T47D (cell line): ENCODE data around the gene CIDEB.
A peak's percentile ranks its signal among the peaks of the same experiment; 100 is the strongest.

Source experiments
- DNase-seq, 2 experiments: peaks; one replicate each; pipeline versions ENCODE4 v3.0.0 to v3.0.0-alpha.2; 2011 to 2012; ENCODE audit warnings: low read depth in 1 of 2, low spot score in 1 of 2
- JUND ChIP-seq: IDR thresholded peaks from 2 replicates; pipeline ENCODE4 v1.6.1; 2012; ENCODE audit warnings: low read depth
- in situ Hi-C: cut with HindIII; loops from 2 replicates; pipeline ENCODE4 v1.10.0; 2016; ENCODE audit warnings: low sequenced_read_pairs, low pct_unique_long_range_greater_than_20kb

Gene CIDEB

DNA sequence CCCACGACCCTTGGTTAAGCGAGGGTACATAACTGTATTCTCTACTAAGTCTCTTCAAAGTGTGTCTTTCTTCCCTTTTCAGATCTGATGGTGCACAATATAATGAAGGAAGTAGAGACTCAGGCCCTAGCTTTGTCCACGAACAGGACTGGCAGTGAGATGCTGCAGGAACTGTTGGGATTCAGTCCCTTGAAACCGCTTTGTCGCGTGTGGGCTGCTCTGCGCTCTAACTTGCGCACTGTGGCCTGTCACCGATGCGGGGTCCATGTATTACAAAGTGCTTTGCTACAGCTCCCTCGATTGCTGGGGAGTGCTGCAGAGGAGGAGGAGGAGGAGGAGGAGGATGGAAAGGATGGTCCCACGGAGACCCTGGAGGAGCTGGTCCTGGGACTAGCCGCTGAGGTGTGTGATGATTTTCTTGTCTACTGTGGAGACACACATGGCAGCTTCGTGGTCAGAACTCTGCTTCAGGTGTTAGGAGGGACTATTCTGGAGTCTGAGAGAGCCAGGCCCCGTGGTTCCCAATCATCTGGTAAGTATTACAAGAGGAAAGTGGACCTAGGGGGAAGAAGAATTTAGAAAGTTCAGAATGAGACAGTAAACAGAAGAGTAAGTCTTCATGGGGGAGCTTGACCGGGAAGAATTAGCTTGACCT lies 7.3 kb downstream of the CIDEB start:
- in situ Hi-C loops = no loop called here
- no peak for TF ChIP-seq JUND
- DNase-seq = no peak

DNA sequence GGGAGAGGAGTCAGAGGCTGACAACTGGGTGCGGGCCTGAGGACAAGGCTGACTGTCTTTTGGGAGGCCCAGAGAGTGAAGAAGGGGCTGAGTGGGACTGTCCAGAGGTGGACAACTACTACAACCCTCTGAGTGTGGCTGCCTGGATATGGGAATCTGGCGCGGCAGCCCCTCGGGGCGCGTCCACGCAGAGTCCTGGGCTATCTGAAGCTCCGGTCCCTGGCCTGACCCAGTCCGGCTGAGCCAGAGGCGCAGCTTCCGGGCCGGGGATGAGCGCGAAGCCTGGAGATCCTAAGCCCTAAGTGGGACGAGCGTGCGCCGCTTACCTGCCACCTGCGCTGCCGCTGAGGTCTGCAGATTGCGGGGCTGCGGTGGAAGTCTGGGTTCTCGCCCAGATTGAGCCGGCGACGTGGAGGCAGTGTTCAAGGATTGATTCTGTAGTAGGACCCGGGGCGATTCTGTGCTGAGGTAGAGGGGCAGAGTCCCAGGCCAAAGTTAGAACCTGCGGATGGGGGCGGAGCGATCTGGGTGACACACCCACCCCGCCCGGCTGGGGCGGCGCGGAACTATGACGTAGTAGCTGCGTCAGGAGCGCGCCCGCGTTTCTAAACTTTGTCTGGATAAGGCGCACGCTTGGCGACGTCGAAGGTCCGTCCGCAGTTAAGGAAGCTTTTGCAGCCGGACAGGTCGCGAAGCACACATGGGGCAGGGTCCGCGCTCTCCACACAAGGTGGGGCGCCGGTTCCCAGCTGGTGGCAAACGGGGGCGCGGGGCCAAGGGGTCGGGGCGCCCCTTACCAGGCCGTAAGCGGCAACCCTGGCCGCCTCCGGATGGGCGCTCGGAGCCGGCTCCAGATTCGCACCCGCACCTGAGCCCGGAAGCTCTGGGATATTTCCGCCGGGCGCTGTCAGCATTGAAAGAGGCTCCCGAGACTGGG lies 8.3 kb downstream of the CIDEB start, which contains the start of the genes DHRS1 and NOP9:
DHRS1 (minus strand) TSS at position 526 of the 937 bp plus-strand sequence. CDS start 674 bp downstream, outside the sequence.
NOP9 (plus strand) TSS at position 596 of the 937 bp plus-strand sequence; CDS start at position 701, 105 bp downstream.
- TF ChIP-seq JUND = no peak
- in situ Hi-C loops = no loop called here
- peak; percentile 76 to 91 for DNase-seq

GRCh38 chr14:24298892-24299254 lies 8.9 kb downstream of the CIDEB start:
- peak in 1 of 2 experiments; percentile 28 for DNase-seq
- in situ Hi-C loops = no loop called here
- TF ChIP-seq JUND = no peak

- no peak for TF ChIP-seq JUND
Observed at GRCh38 chr14:24297190-24297964, 10.4 kb downstream of the CIDEB start.

GRCh38 chr14:24296341-24297157 lies 11.2 kb downstream of the CIDEB start:
- in situ Hi-C loops = no loop called here
- peak; percentile 55 to 72 for DNase-seq
- TF ChIP-seq JUND = no peak

More at GRCh38 chr14:24297190-24297964, 10.4 kb downstream of the CIDEB start:
- in situ Hi-C loops = no loop called here
- DNase-seq = peak in 1 of 2 experiments; percentile 73

DNA sequence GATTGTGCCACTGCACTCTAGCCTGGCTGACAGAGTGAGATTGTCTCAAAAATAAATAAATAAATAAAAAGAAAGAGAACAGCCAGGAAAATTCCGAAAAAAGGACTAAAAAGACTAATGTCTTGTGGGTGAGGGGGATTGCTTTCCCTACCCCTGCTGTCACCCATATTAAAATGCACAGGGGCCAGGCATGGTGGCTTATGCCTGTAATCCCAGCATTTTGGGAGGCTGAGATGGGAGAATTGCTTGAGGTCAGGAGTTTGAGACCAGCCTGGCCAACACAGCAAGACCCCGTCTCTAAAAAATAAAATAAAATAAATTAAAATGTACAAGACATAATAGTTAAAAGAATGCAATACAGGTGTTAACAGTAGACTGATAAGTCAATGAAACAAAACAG lies 14.3 kb downstream of the CIDEB start:
- no peak for DNase-seq
- no peak for TF ChIP-seq JUND
- in situ Hi-C loops = no loop called here

GRCh38 chr14:24292118-24292807 lies 15.5 kb downstream of the CIDEB start:
- DNase-seq = no peak
- in situ Hi-C loops = no loop called here
- TF ChIP-seq JUND = no peak

DNA sequence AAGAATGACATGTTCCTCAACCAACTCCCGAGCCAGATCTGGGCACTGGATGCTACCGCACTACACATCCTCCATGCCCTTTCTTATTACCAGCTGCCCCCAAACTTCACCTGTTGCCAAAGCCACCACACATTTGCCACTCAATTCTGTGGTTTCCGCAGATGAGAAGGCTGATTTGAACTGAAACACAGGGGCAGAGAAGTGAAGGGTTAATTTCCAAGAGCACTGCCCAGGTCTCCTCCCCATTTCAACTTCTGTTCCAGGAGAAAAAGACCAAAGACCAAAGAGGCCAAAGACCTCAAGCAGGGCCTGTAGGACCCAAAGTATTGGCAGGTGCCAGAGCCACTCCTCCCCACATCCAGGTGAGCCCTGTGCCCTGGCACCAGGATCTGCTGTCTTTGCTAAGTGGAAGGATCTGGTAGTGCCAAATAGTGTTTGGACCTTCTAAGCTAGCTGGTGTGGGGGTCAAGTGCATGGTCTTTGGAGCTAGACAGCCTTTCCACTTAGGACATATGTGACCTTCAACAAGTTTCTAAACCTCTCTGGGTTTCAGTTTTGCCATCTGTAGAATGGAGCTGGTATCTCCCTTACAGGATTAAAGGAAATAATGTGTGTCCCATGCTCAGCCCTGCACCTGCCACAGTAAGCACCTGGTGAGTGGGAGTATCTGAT lies 16.2 kb downstream of the CIDEB start:
- in situ Hi-C loops = no loop called here
- TF ChIP-seq JUND = no peak
- no peak for DNase-seq

DNA sequence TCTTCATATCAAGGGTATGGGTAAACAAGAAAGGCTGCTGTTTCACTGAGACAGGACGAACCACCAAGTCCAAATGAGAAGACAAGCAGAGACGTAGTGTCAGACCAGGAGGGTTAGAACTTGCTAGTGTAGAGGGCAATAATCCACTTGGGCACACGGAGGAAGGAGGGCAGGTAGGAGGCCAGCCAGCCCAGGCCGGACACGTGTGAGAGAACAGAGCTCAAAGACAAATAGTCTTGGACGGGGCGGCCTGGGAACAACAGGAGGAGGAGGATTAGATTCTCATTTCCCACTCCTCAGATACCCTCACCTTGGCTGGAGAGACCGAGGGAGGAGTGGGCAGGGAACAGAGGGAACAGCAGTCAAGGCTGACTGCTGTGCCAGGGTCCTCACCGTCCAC lies 17.0 kb downstream of the CIDEB start:
- DNase-seq = no peak
- in situ Hi-C loops = no loop called here
- TF ChIP-seq JUND = no peak

GRCh38 chr14:24289649-24290280 lies 18.0 kb downstream of the CIDEB start:
- in situ Hi-C loops = no loop called here
- DNase-seq = no peak

DNA sequence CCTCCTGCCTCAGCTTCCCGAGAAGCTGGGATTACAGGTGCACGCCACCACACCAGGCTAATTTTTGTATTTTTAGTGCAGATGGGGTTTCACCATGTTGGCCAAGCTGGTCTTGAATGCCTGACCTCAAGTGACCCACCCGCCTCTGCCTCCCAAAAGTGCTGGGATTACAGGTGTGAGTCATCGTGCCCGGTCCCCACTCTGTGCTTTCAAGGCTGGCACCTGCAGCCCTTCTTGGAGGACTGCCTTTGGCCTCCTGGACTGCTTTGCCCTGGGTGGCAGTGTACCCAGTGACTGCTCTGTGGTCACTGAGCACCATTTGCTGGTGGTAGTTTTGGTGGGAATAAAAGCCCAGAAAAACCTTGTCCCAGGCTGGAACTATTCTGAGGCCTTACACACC lies 20.8 kb downstream of the CIDEB start:
- DNase-seq = no peak
- no peak for TF ChIP-seq JUND
- in situ Hi-C loops = no loop called here

More at GRCh38 chr14:24289649-24290280, 18.0 kb downstream of the CIDEB start:
- TF ChIP-seq JUND = no peak
